ENCODE results near the gene SLAMF9. TPM values are rescaled to one million over a fixed set of nuclear protein-coding genes. Genes with fewer than 3 reads are reported as not detected.
A peak's percentile ranks its signal among the peaks of the same experiment; 100 is the strongest.

The SLAMF9 gene
- total RNA-seq, 2 experiments from 2014 or later: not detected

GRCh38 chr1:159936273-159936904 lies 17.6 kb downstream of the SLAMF9 start:
- peak; percentile 89 for DNase-seq
- Mint-ChIP-seq H3K36me3 (ENCODE audit: low read depth) (no peaks in the 10 kb centered on the region), H3K27me3 (ENCODE audit: low read depth) (no peaks in the 10 kb centered on the region), H3K27ac (no peak overlapping the region), H3K4me3 (no peak overlapping the region), H3K9me3 (no peaks in the 10 kb centered on the region), H3K4me1 (ENCODE audit: low read depth) (no peaks in the 10 kb centered on the region)
- intact Hi-C loops (cut with micrococcal nuclease): loop anchor here (1.0 to 2.0 kb wide), 3 partner anchors 71 to 148 kb away; no protein-coding TSS in a partner anchor
- CTCF ChIA-PET: interaction anchor here (0.5 to 12.6 kb wide), 11 partner anchors 11 to 880 kb away, joined by 3 to 228 read pairs (median 4); partner anchors contain the start of genes PIGM and TAGLN2

GRCh38 chr1:159935719-159936272 lies 18.2 kb downstream of the SLAMF9 start:
- H3K36me3 Mint-ChIP-seq (ENCODE audit: low read depth): no peaks in the 10 kb centered on the region

GRCh38 chr1:159935305-159935704 lies 18.7 kb downstream of the SLAMF9 start:
- H3K27me3 Mint-ChIP-seq (ENCODE audit: low read depth): no peaks in the 10 kb centered on the region
- intact Hi-C loops (cut with micrococcal nuclease): no loop called here
- H3K36me3 Mint-ChIP-seq (ENCODE audit: low read depth): no peaks in the 10 kb centered on the region
- CTCF ChIA-PET: interaction anchor here (0.5 to 12.6 kb wide), 9 partner anchors 10 to 143 kb away, joined by 3 to 228 read pairs (median 7); partner anchors contain the start of genes PIGM and TAGLN2
- no peaks in the 10 kb centered on the region for H3K4me1 Mint-ChIP-seq (ENCODE audit: low read depth)
- H3K4me3 Mint-ChIP-seq: no peak overlapping the region
- no peaks in the 10 kb centered on the region for H3K9me3 Mint-ChIP-seq
- no peak for DNase-seq
- no peak overlapping the region for H3K27ac Mint-ChIP-seq

More at GRCh38 chr1:159935719-159936272, 18.2 kb downstream of the SLAMF9 start:
- no peaks in the 10 kb centered on the region for H3K27me3 Mint-ChIP-seq (ENCODE audit: low read depth)
- DNase-seq: no peak
- H3K27ac Mint-ChIP-seq: no peak overlapping the region
- H3K4me3 Mint-ChIP-seq: no peak overlapping the region
- CTCF ChIA-PET: interaction anchor here (0.6 to 12.6 kb wide), 11 partner anchors 10 to 879 kb away, joined by 3 to 228 read pairs (median 4); partner anchors contain the start of genes PIGM and TAGLN2
- no peaks in the 10 kb centered on the region for H3K4me1 Mint-ChIP-seq (ENCODE audit: low read depth)
- intact Hi-C loops (cut with micrococcal nuclease): loop anchor here (1.0 to 2.0 kb wide), 3 partner anchors 72 to 149 kb away; no protein-coding TSS in a partner anchor
- no peaks in the 10 kb centered on the region for H3K9me3 Mint-ChIP-seq

GRCh38 chr1:159934136-159935039 lies 19.6 kb downstream of the SLAMF9 start:
- no peaks in the 10 kb centered on the region for H3K4me1 Mint-ChIP-seq (ENCODE audit: low read depth)
- H3K27ac Mint-ChIP-seq: no peak overlapping the region
- no peaks in the 10 kb centered on the region for H3K36me3 Mint-ChIP-seq (ENCODE audit: low read depth)
- no peak overlapping the region for H3K4me3 Mint-ChIP-seq
- DNase-seq: no peak
- no peaks in the 10 kb centered on the region for H3K9me3 Mint-ChIP-seq
- CTCF ChIA-PET: interaction anchor here (0.5 to 12.6 kb wide), 11 partner anchors 9 to 190 kb away, joined by 3 to 228 read pairs (median 5); partner anchors contain the start of genes IGSF9 and TAGLN2
- no peaks in the 10 kb centered on the region for H3K27me3 Mint-ChIP-seq (ENCODE audit: low read depth)
- intact Hi-C loops (cut with micrococcal nuclease): no loop called here

- H3K27me3 Mint-ChIP-seq (ENCODE audit: low read depth): no peaks in the 10 kb centered on the region
- no peaks in the 10 kb centered on the region for H3K9me3 Mint-ChIP-seq
- H3K4me1 Mint-ChIP-seq (ENCODE audit: low read depth): no peaks in the 10 kb centered on the region
- no peak for DNase-seq
- no peak overlapping the region for H3K4me3 Mint-ChIP-seq
- no peaks in the 10 kb centered on the region for H3K36me3 Mint-ChIP-seq (ENCODE audit: low read depth)
- no peak overlapping the region for H3K27ac Mint-ChIP-seq
- intact Hi-C loops (cut with micrococcal nuclease): no loop called here
- CTCF ChIA-PET: interaction anchor here (0.6 to 12.6 kb wide), 7 partner anchors 13 to 151 kb away, joined by 3 to 228 read pairs (median 5); partner anchors contain the start of gene IGSF9
These were observed 20.7 kb downstream of the SLAMF9 start for GRCh38 chr1:159933347-159933746.

- no peak overlapping the region for H3K27ac Mint-ChIP-seq
- H3K36me3 Mint-ChIP-seq (ENCODE audit: low read depth): no peaks in the 10 kb centered on the region
- no peak overlapping the region for H3K4me3 Mint-ChIP-seq
- H3K9me3 Mint-ChIP-seq: no peaks in the 10 kb centered on the region
- CTCF ChIA-PET: interaction anchor here (0.6 to 12.6 kb wide), 6 partner anchors 13 to 152 kb away, joined by 3 to 228 read pairs (median 6); partner anchors contain the start of gene IGSF9
- DNase-seq: no peak
- intact Hi-C loops (cut with micrococcal nuclease): no loop called here
- no peaks in the 10 kb centered on the region for H3K4me1 Mint-ChIP-seq (ENCODE audit: low read depth)
- H3K27me3 Mint-ChIP-seq (ENCODE audit: low read depth): no peaks in the 10 kb centered on the region
These were observed 21.4 kb downstream of the SLAMF9 start for GRCh38 chr1:159932296-159933285.

- CTCF ChIA-PET: interaction anchor here (12.6 kb wide), 1 partner anchor 74 kb away, joined by 228 read pairs; no protein-coding TSS in a partner anchor
- H3K4me1 Mint-ChIP-seq (ENCODE audit: low read depth): no peaks in the 10 kb centered on the region
- H3K4me3 Mint-ChIP-seq: no peak overlapping the region
- H3K9me3 Mint-ChIP-seq: no peaks in the 10 kb centered on the region
- no peaks in the 10 kb centered on the region for H3K36me3 Mint-ChIP-seq (ENCODE audit: low read depth)
- no peaks in the 10 kb centered on the region for H3K27me3 Mint-ChIP-seq (ENCODE audit: low read depth)
- DNase-seq: no peak
- intact Hi-C loops (cut with micrococcal nuclease): no loop called here
- no peak overlapping the region for H3K27ac Mint-ChIP-seq
These were observed 22.3 kb downstream of the SLAMF9 start for GRCh38 chr1:159931795-159932173.

GRCh38 chr1:159931101-159931794 lies 22.8 kb downstream of the SLAMF9 start:
- H3K27me3 Mint-ChIP-seq (ENCODE audit: low read depth): no peaks in the 10 kb centered on the region
- peaks cover 1% of the 10 kb centered on the region for H3K4me1 Mint-ChIP-seq (ENCODE audit: low read depth)
- CTCF ChIA-PET: interaction anchor here (12.6 kb wide), 1 partner anchor 75 kb away, joined by 228 read pairs; no protein-coding TSS in a partner anchor
- no peak overlapping the region for H3K27ac Mint-ChIP-seq
- H3K9me3 Mint-ChIP-seq: no peaks in the 10 kb centered on the region
- no peaks in the 10 kb centered on the region for H3K36me3 Mint-ChIP-seq (ENCODE audit: low read depth)
- no peak overlapping the region for H3K4me3 Mint-ChIP-seq
- DNase-seq: no peak
- intact Hi-C loops (cut with micrococcal nuclease): no loop called here

- CTCF ChIA-PET: interaction anchor here (0.7 to 12.6 kb wide), 4 partner anchors 14 to 148 kb away, joined by 3 to 228 read pairs (median 4); no protein-coding TSS in a partner anchor
- Mint-ChIP-seq H3K36me3 (ENCODE audit: low read depth) (no peaks in the 10 kb centered on the region), H3K4me1 (ENCODE audit: low read depth) (peaks cover 7% of the 10 kb centered on the region), H3K27me3 (ENCODE audit: low read depth) (no peaks in the 10 kb centered on the region), H3K4me3 (no peak overlapping the region), H3K9me3 (no peaks in the 10 kb centered on the region), H3K27ac (no peak overlapping the region)
- DNase-seq: no peak
- intact Hi-C loops (cut with micrococcal nuclease): no loop called here
These were observed 23.4 kb downstream of the SLAMF9 start for GRCh38 chr1:159930634-159931033.

- Mint-ChIP-seq H3K36me3 (ENCODE audit: low read depth) (no peaks in the 10 kb centered on the region), H3K4me1 (ENCODE audit: low read depth) (peaks cover 10% of the 10 kb centered on the region), H3K27ac (no peak overlapping the region), H3K27me3 (ENCODE audit: low read depth) (no peaks in the 10 kb centered on the region), H3K9me3 (no peaks in the 10 kb centered on the region), H3K4me3 (no peak overlapping the region)
- intact Hi-C loops (cut with micrococcal nuclease): no loop called here
- no peak for DNase-seq
- CTCF ChIA-PET: interaction anchor here (0.7 to 12.6 kb wide), 4 partner anchors 14 to 148 kb away, joined by 3 to 228 read pairs (median 4); no protein-coding TSS in a partner anchor
These were observed 23.8 kb downstream of the SLAMF9 start for GRCh38 chr1:159930216-159930615.
